Fibroblast of lung (primary cell): ENCODE data around the gene LCLAT1. TPM values are rescaled to one million over a fixed set of nuclear protein-coding genes. Genes with fewer than 3 reads are reported as not detected.
"Not testable (repeated sequence)": the region's sequence is repeated elsewhere in the genome, so short reads cannot be mapped to it uniquely, and the experiment has no call there.

Experiments used
- DNase-seq, 2 donors: peaks; one replicate each; pipeline versions ENCODE4 v3.0.0 to v3.0.0-alpha.2; 2010; ENCODE audit warnings: low read depth in 2 of 2
- H2AFZ ChIP-seq: 2 replicates; pipeline ENCODE4 v1.5.1; 2012; ENCODE audit warnings: low read length, control low read depth, inconsistent platforms
- H3K27ac ChIP-seq: 2 replicates; pipeline ENCODE4 v1.5.1; 2011; ENCODE audit warnings: low read length, control low read depth; ENCODE audit not compliant: insufficient read depth
- H3K27me3 ChIP-seq: 2 replicates; pipeline ENCODE4 v1.5.1; 2011; ENCODE audit warnings: mild to moderate bottlenecking, low read length; ENCODE audit not compliant: control insufficient read depth, insufficient read depth
- H3K36me3 ChIP-seq: 2 replicates; pipeline ENCODE4 v1.5.1; 2011; ENCODE audit warnings: low read length; ENCODE audit not compliant: control insufficient read depth, insufficient read depth
- H3K4me1 ChIP-seq: 2 replicates; pipeline ENCODE4 v1.5.1; 2011; ENCODE audit warnings: low read length; ENCODE audit not compliant: control insufficient read depth, insufficient read depth; ENCODE audit errors: extremely low read depth
- H3K4me2 ChIP-seq: 2 replicates; pipeline ENCODE4 v1.5.1; 2011; ENCODE audit warnings: low read length, control low read depth; ENCODE audit not compliant: insufficient read depth; ENCODE audit errors: extremely low read depth
- H3K4me3 ChIP-seq, 4 experiments: fragments of 200-600 bp in 1 of 4; sonication (generic) in 1 of 4; replicated peaks in 1 of 4; 2 replicates each; pipeline ENCODE4 v1.5.1; 2011 to 2016; ENCODE audit warnings: low read length in 4 of 4, low read depth in 3 of 4, mild to moderate bottlenecking in 3 of 4, control low read depth in 2 of 4, inconsistent platforms in 1 of 4, mixed read lengths in 1 of 4; ENCODE audit not compliant: insufficient read depth in 1 of 4; ENCODE audit errors: control extremely low read depth in 1 of 4
- H3K79me2 ChIP-seq: 2 replicates; pipeline ENCODE4 v1.5.1; 2012; ENCODE audit warnings: mild to moderate bottlenecking, low read length, inconsistent platforms; ENCODE audit not compliant: control insufficient read depth, insufficient read depth
- H3K9ac ChIP-seq: 2 replicates; pipeline ENCODE4 v1.5.1; 2011; ENCODE audit warnings: mild to moderate bottlenecking, low read length, control low read depth; ENCODE audit not compliant: insufficient read depth
- H3K9me3 ChIP-seq: 2 replicates; pipeline ENCODE4 v1.5.1; 2012; ENCODE audit warnings: low read depth, low read length; ENCODE audit not compliant: control insufficient read depth, insufficient read depth
- H4K20me1 ChIP-seq: 2 replicates; pipeline ENCODE4 v1.5.1; 2011; ENCODE audit warnings: low read length; ENCODE audit not compliant: control insufficient read depth, insufficient read depth; ENCODE audit errors: extremely low read depth
- CTCF ChIP-seq, 2 donors: IDR thresholded peaks in 1 of 2; conservative IDR thresholded peaks in 1 of 2; 1 replicate in 1 of 2; 2 replicates in 1 of 2; pipeline ENCODE4 v1.5.1; 2011 to 2012; ENCODE audit warnings: low read length in 2 of 2, control low read depth in 1 of 2, inconsistent platforms in 1 of 2, low read depth in 1 of 2, mild to moderate bottlenecking in 1 of 2
- EZH2 ChIP-seq: IDR thresholded peaks from 2 replicates; pipeline ENCODE4 v1.5.1; 2012; ENCODE audit warnings: low read length, control low read depth, mild to moderate bottlenecking; ENCODE audit errors: missing control alignments
- polyA plus RNA-seq, 2 donors: library from polyadenylated mRNA; depleted of rRNA in 1 of 2; stranded (reverse) in 1 of 2; unstranded in 1 of 2; fragments of >200 nt; gene quantifications; 2 replicates each; pipeline ENCODE4 v1.2.1, GENCODE V29; 2011 to 2012; ENCODE audit warnings: missing spikeins in 1 of 2
- total RNA-seq: library from RNA; depleted of rRNA; stranded (reverse); fragments of >200 nt; gene quantifications from 2 replicates; pipeline ENCODE4 v1.2.1, GENCODE V29; 2014

Gene LCLAT1
- total and polyA plus RNA-seq, 2 donors (not counting 1 experiment from before 2014, with no cell fraction given) = 43.3 to 45.9 TPM

- no peak for DNase-seq
- H3K4me1 ChIP-seq = no peaks in the 10 kb centered on the region
- no peak overlapping the region for H3K4me3 ChIP-seq
- TF ChIP-seq EZH2 (no peak), CTCF (conservative IDR thresholded peaks at IDR 0.05 in 1 of 2, IDR thresholded peaks at IDR 0.05 in 1 of 2; ENCODE audit: low read depth in 1 of 2, low read length in 2 of 2) (no peak)
- H2AFZ ChIP-seq = no peak overlapping the region
- H3K27ac ChIP-seq = no peak overlapping the region
- no peak overlapping the region for H3K4me2 ChIP-seq
- H3K9ac ChIP-seq = no peak overlapping the region
- peaks cover 3% of the 10 kb centered on the region for H3K79me2 ChIP-seq
- H3K9me3 ChIP-seq = no peaks in the 10 kb centered on the region
- H3K36me3 ChIP-seq = no peaks in the 10 kb centered on the region
- H3K27me3 ChIP-seq = no peaks in the 10 kb centered on the region
- no peaks in the 10 kb centered on the region for H4K20me1 ChIP-seq
Measured at GRCh38 chr2:30466216-30466615, 19.2 kb downstream of the LCLAT1 start.

- H3K27ac ChIP-seq, H3K9ac ChIP-seq, H2AFZ ChIP-seq, H4K20me1 ChIP-seq, H3K36me3 ChIP-seq, H3K4me3 ChIP-seq, DNase-seq, H3K9me3 ChIP-seq, H3K4me2 ChIP-seq, H3K79me2 ChIP-seq, H3K27me3 ChIP-seq, H3K4me1 ChIP-seq: not testable (repeated sequence)
Measured at GRCh38 chr2:30467062-30467826, 20.2 kb downstream of the LCLAT1 start.

- DNase-seq = peak in 1 of 2 donors; percentile 18
- TF ChIP-seq EZH2 = no peak
- TF ChIP-seq CTCF (conservative IDR thresholded peaks at IDR 0.05 in 1 of 2, IDR thresholded peaks at IDR 0.05 in 1 of 2; ENCODE audit: low read depth in 1 of 2, low read length in 2 of 2) = no peak
- Histone ChIP-seq H3K27me3 (no peaks in the 10 kb centered on the region), H4K20me1 (no peaks in the 10 kb centered on the region), H3K9me3 (no peaks in the 10 kb centered on the region), H3K4me2 (no peak overlapping the region), H3K79me2 (peaks cover 3% of the 10 kb centered on the region), H3K36me3 (no peaks in the 10 kb centered on the region), H3K4me3 (no peak overlapping the region), H2AFZ (no peak overlapping the region), H3K27ac (no peak overlapping the region), H3K4me1 (no peaks in the 10 kb centered on the region), H3K9ac (no peak overlapping the region)
Measured at GRCh38 chr2:30470426-30470825, 23.4 kb downstream of the LCLAT1 start.
